Karpas-422 (cell line): ENCODE measurements around the gene RPS6KL1. TPM values are rescaled to one million over a fixed set of nuclear protein-coding genes. Genes with fewer than 3 reads are reported as not detected.
A peak's percentile ranks its signal among the peaks of the same experiment; 100 is the strongest.

ENCODE experiments used
- DNase-seq: peaks from one replicate; pipeline ENCODE4 v3.0.0-alpha.2; 2015
- H2AFZ ChIP-seq: fragments of 200-600 bp; sonication (generic); 2 replicates; pipeline ENCODE4 v1.6.1; 2014; ENCODE audit warnings: antibody characterized with exemption, low read length, mixed read lengths
- H3K27ac ChIP-seq: fragments of 200-600 bp; sonication (generic); 2 replicates; pipeline ENCODE4 v1.5.1; 2014; ENCODE audit warnings: mild to moderate bottlenecking, low read length, moderate library complexity
- H3K27me3 ChIP-seq: fragments of 200-600 bp; sonication (generic); 2 replicates; pipeline ENCODE4 v1.6.1; 2014; ENCODE audit warnings: low read length, mixed read lengths
- H3K36me3 ChIP-seq: fragments of 200-600 bp; sonication (generic); 2 replicates; pipeline ENCODE4 v1.6.1; 2014; ENCODE audit warnings: low read length, mixed read lengths; ENCODE audit not compliant: insufficient read depth
- H3K4me1 ChIP-seq: fragments of 200-600 bp; sonication (generic); 2 replicates; pipeline ENCODE4 v1.6.1; 2014; ENCODE audit warnings: mild to moderate bottlenecking, low read length, mixed read lengths
- H3K4me2 ChIP-seq: fragments of 200-600 bp; sonication (generic); 2 replicates; pipeline ENCODE4 v1.6.1; 2014; ENCODE audit warnings: low read length, low read depth, mild to moderate bottlenecking; ENCODE audit not compliant: poor library complexity, severe bottlenecking
- H3K4me3 ChIP-seq: fragments of 200-600 bp; sonication (generic); 2 replicates; pipeline ENCODE4 v1.5.1; 2014; ENCODE audit warnings: mild to moderate bottlenecking, antibody characterized with exemption, low read length, mixed read lengths
- H3K79me2 ChIP-seq: fragments of 200-600 bp; sonication (generic); 2 replicates; pipeline ENCODE4 v1.6.1; 2014; ENCODE audit warnings: mild to moderate bottlenecking, low read length, mixed read lengths
- H3K9ac ChIP-seq: fragments of 200-600 bp; sonication (generic); 2 replicates; pipeline ENCODE4 v1.6.0; 2014; ENCODE audit warnings: low read length
- H3K9me2 ChIP-seq: fragments of 200-600 bp; sonication (generic), shearing (Covaris generic); replicated peaks from 2 replicates; pipeline ENCODE4 v1.6.0; 2014; ENCODE audit warnings: mild to moderate bottlenecking, low read length, moderate library complexity; ENCODE audit not compliant: insufficient read depth
- H3K9me3 ChIP-seq: fragments of 300-700, 200-600 bp; sonication (generic); 2 replicates; pipeline ENCODE4 v1.6.1; 2014; ENCODE audit warnings: low read length, mixed read lengths
- H4K20me1 ChIP-seq: fragments of 200-600 bp; sonication (generic); 2 replicates; pipeline ENCODE4 v1.6.1; 2014; ENCODE audit warnings: mild to moderate bottlenecking, antibody characterized with exemption, low read length, low read depth; ENCODE audit not compliant: insufficient read depth
- total RNA-seq: library from RNA; depleted of rRNA; stranded (reverse); fragments of >200 nt; shearing (Covaris generic); gene quantifications from 2 replicates; pipeline ENCODE4 v1.2.3, GENCODE V29; 2014; ENCODE audit warnings: low replicate concordance

The RPS6KL1 gene
- total RNA-seq, 1 experiment from 2014 or later = 34.3 TPM

GRCh38 chr14:74875941-74876913 lies 46.8 kb downstream of the RPS6KL1 start, which contains the start of gene PROX2:
TSS of gene PROX2 (minus strand) at chr14:74876145. CDS start at chr14:74863834, 12,311 bp downstream.
- H3K9me2 ChIP-seq = no peaks in the 10 kb centered on the region
- peaks cover 56% of the 10 kb centered on the region for H3K4me1 ChIP-seq
- H3K4me3 ChIP-seq = peak within 1 kb of the TSS; percentile 62
- H3K36me3 ChIP-seq = no peaks in the 10 kb centered on the region
- H3K27ac ChIP-seq = peak within 1 kb of the TSS; percentile 81
- H3K9ac ChIP-seq = peak within 1 kb of the TSS; percentile 66
- peak within 1 kb of the TSS; percentile 33 for H2AFZ ChIP-seq
- H3K79me2 ChIP-seq = no peaks in the 10 kb centered on the region
- peak; percentile 92 for DNase-seq
- H3K27me3 ChIP-seq = no peaks in the 10 kb centered on the region
- H4K20me1 ChIP-seq = no peaks in the 10 kb centered on the region
- peak within 1 kb of the TSS; percentile 79 for H3K4me2 ChIP-seq
- H3K9me3 ChIP-seq = no peaks in the 10 kb centered on the region

GRCh38 chr14:74875204-74875603 lies 47.9 kb downstream of the RPS6KL1 start:
- H3K9ac ChIP-seq = peak overlapping the region; percentile 66
- H3K9me3 ChIP-seq = no peaks in the 10 kb centered on the region
- H2AFZ ChIP-seq = peak overlapping the region; percentile 33; the same call in 1 of the 2 replicates
- no peaks in the 10 kb centered on the region for H3K79me2 ChIP-seq
- H3K36me3 ChIP-seq = no peaks in the 10 kb centered on the region
- peak overlapping the region; percentile 62 for H3K4me3 ChIP-seq
- no peak for DNase-seq
- no peaks in the 10 kb centered on the region for H3K27me3 ChIP-seq
- H3K27ac ChIP-seq = peak overlapping the region; percentile 81
- H4K20me1 ChIP-seq = no peaks in the 10 kb centered on the region
- H3K4me1 ChIP-seq = peaks cover 46% of the 10 kb centered on the region
- no peaks in the 10 kb centered on the region for H3K9me2 ChIP-seq
- peak overlapping the region; percentile 79 for H3K4me2 ChIP-seq

DNA sequence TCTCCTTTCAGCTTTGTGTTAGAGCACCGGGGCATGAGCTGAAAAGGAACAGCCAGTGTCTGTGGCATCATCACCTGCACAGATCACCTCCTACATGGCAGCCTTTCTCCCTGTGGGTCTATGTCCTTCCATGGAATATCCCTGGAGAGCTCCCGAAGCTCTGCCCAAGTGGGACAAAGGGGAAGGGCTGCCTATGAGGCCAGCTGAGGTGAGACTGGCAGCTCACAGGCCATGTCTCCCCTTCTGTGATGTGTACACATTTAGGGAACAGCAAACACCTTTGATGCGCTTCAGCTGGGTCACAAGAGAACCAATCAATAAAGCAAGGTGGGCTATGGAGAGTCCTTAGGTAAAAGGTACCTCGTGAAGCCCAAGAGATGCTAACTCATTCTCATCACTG lies 51.2 kb downstream of the RPS6KL1 start:
- no peak overlapping the region for H3K27ac ChIP-seq
- no peak overlapping the region for H3K4me2 ChIP-seq
- no peak overlapping the region for H2AFZ ChIP-seq
- no peak overlapping the region for H3K4me3 ChIP-seq
- H3K27me3 ChIP-seq = no peaks in the 10 kb centered on the region
- DNase-seq = no peak
- H3K9me3 ChIP-seq = no peaks in the 10 kb centered on the region
- no peaks in the 10 kb centered on the region for H3K36me3 ChIP-seq
- no peaks in the 10 kb centered on the region for H3K79me2 ChIP-seq
- H3K9me2 ChIP-seq = no peaks in the 10 kb centered on the region
- no peaks in the 10 kb centered on the region; the same call in 1 of the 2 replicates for H4K20me1 ChIP-seq
- no peak overlapping the region for H3K9ac ChIP-seq
- peaks cover 26% of the 10 kb centered on the region for H3K4me1 ChIP-seq

- no peaks in the 10 kb centered on the region for H3K36me3 ChIP-seq
- no peak overlapping the region for H3K9ac ChIP-seq
- no peaks in the 10 kb centered on the region for H3K9me3 ChIP-seq
- H4K20me1 ChIP-seq = no peaks in the 10 kb centered on the region; the same call in 1 of the 2 replicates
- peaks cover 8% of the 10 kb centered on the region for H3K4me1 ChIP-seq
- H3K27ac ChIP-seq = no peak overlapping the region
- no peaks in the 10 kb centered on the region for H3K79me2 ChIP-seq
- no peaks in the 10 kb centered on the region for H3K9me2 ChIP-seq
- no peak overlapping the region for H2AFZ ChIP-seq
- DNase-seq = no peak
- H3K27me3 ChIP-seq = no peaks in the 10 kb centered on the region
- H3K4me3 ChIP-seq = no peak overlapping the region
- H3K4me2 ChIP-seq = no peak overlapping the region
Measured at GRCh38 chr14:74868739-74869138, 54.3 kb downstream of the RPS6KL1 start.

GRCh38 chr14:74867673-74868072 lies 55.4 kb downstream of the RPS6KL1 start:
- Histone ChIP-seq H3K9me3 (no peaks in the 10 kb centered on the region), H3K4me2 (peak overlapping the region; percentile 32), H3K4me1 (peaks cover 8% of the 10 kb centered on the region), H3K9me2 (no peaks in the 10 kb centered on the region), H3K27ac (no peak overlapping the region), H3K36me3 (no peaks in the 10 kb centered on the region), H3K27me3 (no peaks in the 10 kb centered on the region), H4K20me1 (no peaks in the 10 kb centered on the region; the same call in 1 of the 2 replicates), H3K9ac (peak overlapping the region; percentile 20; the same call in 1 of the 2 replicates), H3K4me3 (no peak overlapping the region; the same call in 1 of the 2 replicates), H2AFZ (peak overlapping the region; percentile 38; the same call in 1 of the 2 replicates), H3K79me2 (no peaks in the 10 kb centered on the region)
- peak; percentile 63 for DNase-seq

GRCh38 chr14:74866708-74867389 lies 56.2 kb downstream of the RPS6KL1 start:
- no peak overlapping the region for H3K9ac ChIP-seq
- no peaks in the 10 kb centered on the region for H3K27me3 ChIP-seq
- H3K4me1 ChIP-seq = peaks cover 8% of the 10 kb centered on the region
- no peak overlapping the region for H3K27ac ChIP-seq
- H3K4me2 ChIP-seq = no peak overlapping the region
- no peaks in the 10 kb centered on the region for H3K36me3 ChIP-seq
- H4K20me1 ChIP-seq = no peaks in the 10 kb centered on the region; the same call in 1 of the 2 replicates
- H3K79me2 ChIP-seq = no peaks in the 10 kb centered on the region
- H2AFZ ChIP-seq = no peak overlapping the region
- H3K9me2 ChIP-seq = no peaks in the 10 kb centered on the region
- DNase-seq = no peak
- no peak overlapping the region for H3K4me3 ChIP-seq
- no peaks in the 10 kb centered on the region for H3K9me3 ChIP-seq

- Histone ChIP-seq H2AFZ (no peak overlapping the region), H3K4me2 (no peak overlapping the region), H3K27ac (no peak overlapping the region), H3K4me1 (peaks cover 21% of the 10 kb centered on the region), H3K9me2 (no peaks in the 10 kb centered on the region), H3K27me3 (no peaks in the 10 kb centered on the region), H3K4me3 (no peak overlapping the region), H3K9ac (no peak overlapping the region), H4K20me1 (peaks cover 4% of the 10 kb centered on the region), H3K9me3 (no peaks in the 10 kb centered on the region), H3K79me2 (no peaks in the 10 kb centered on the region), H3K36me3 (no peaks in the 10 kb centered on the region)
- DNase-seq = no peak
Measured at GRCh38 chr14:74865156-74865555, 57.9 kb downstream of the RPS6KL1 start.

DNA sequence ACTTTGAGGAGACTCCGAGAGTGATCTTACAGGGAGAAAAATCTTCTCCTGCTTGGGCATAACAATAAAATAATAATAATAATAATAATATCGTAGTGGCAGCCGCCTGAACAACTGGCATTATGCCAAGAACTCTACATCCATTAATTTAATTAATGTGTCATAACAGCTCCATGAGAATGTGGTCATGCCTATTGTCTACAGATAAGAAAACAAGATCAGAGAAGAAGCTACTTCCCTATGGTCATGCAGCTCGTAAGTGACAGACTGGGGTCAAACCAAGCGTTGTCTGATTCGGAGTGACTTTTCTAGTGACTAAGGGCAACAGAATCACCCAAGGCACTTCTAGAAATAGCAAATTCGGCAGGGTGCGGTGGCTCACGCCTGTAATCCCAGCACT lies 58.9 kb downstream of the RPS6KL1 start:
- Histone ChIP-seq H3K9me2 (no peaks in the 10 kb centered on the region), H3K4me3 (no peak overlapping the region), H3K27me3 (no peaks in the 10 kb centered on the region), H3K9ac (no peak overlapping the region), H2AFZ (no peak overlapping the region), H3K27ac (no peak overlapping the region), H4K20me1 (peaks cover 9% of the 10 kb centered on the region), H3K9me3 (no peaks in the 10 kb centered on the region), H3K4me2 (no peak overlapping the region), H3K79me2 (no peaks in the 10 kb centered on the region), H3K36me3 (no peaks in the 10 kb centered on the region), H3K4me1 (peaks cover 21% of the 10 kb centered on the region)
- no peak for DNase-seq
